ENCODE results near the gene ZNF146. TPM values are rescaled to one million over a fixed set of nuclear protein-coding genes. Genes with fewer than 3 reads are reported as not detected.

Gene ZNF146
- total RNA-seq, 1 donor from 2014 or later, result 161 TPM

DNA sequence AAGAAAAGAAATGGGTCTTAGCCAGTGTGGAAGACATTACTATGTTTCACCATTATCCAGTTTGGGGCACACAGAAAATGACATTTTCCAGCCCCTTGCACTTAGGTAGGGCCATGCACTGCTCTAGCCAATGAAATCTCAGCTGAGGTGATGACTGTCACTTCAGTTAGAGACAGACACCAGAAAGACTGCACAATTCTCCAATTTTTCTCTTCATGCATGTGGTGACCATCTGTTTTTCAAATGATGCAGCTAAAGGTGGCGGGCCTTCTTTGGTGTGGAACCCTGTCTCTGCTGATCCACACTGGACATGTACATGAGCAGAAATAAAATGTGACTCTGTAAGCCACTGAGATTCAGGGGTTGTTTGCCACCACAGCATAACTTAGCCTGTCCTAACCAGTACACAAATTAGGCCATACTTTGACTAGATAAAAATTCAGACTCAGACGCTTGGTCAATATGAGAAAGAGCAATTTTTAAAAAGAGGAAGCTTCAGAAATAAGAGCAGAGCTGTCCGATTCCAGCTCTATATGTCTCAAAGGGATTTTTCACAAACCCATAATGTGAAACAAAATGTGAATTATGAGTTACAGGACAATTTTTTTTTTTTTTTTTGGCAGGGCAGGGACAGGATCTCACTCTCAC is 7.2 kb upstream of the ZNF146 start:
- DNase-seq (ENCODE audit: low read depth) (no peak), FAIRE-seq (no peak)
- H3K36me3 ChIP-seq (ENCODE audit: control insufficient read depth, insufficient read depth, low read length), result peaks cover 2% of the 10 kb centered on the region
- TF ChIP-seq, protein P1, sequence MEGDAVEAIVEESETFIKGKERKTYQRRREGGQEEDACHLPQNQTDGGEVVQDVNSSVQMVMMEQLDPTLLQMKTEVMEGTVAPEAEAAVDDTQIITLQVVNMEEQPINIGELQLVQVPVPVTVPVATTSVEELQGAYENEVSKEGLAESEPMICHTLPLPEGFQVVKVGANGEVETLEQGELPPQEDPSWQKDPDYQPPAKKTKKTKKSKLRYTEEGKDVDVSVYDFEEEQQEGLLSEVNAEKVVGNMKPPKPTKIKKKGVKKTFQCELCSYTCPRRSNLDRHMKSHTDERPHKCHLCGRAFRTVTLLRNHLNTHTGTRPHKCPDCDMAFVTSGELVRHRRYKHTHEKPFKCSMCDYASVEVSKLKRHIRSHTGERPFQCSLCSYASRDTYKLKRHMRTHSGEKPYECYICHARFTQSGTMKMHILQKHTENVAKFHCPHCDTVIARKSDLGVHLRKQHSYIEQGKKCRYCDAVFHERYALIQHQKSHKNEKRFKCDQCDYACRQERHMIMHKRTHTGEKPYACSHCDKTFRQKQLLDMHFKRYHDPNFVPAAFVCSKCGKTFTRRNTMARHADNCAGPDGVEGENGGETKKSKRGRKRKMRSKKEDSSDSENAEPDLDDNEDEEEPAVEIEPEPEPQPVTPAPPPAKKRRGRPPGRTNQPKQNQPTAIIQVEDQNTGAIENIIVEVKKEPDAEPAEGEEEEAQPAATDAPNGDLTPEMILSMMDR (IDR thresholded peaks at IDR 0.05; ENCODE audit: insufficient read depth, low read length, severe bottlenecking), result no peak
- H3K4me3 ChIP-seq (ENCODE audit: low read depth, low read length), result no peak overlapping the region
- H3K27me3 ChIP-seq (ENCODE audit: control insufficient read depth, insufficient read depth, low read length), result no peaks in the 10 kb centered on the region

DNA sequence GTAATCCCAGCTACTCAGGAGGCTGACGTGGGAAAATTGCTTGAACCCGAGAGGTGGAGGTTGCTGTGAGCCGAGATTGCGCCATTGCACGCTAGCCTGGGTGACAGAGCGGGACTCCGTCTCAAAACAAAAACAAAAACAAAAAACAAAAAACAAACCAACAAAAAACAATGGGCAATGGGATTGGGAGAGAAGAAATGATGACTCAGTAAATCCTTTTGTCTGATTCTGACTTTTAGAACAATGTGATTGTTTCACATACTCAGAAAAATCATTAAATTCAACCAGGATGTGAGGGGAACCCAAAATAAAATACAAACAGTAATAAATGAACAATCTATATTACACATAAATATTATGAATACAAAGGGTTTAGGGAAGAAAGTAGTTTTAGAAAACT is 5.5 kb upstream of the ZNF146 start:
- H3K27me3 ChIP-seq (ENCODE audit: control insufficient read depth, insufficient read depth, low read length), result no peaks in the 10 kb centered on the region
- no peak overlapping the region for H3K4me3 ChIP-seq (ENCODE audit: low read depth, low read length)
- peaks cover 2% of the 10 kb centered on the region for H3K36me3 ChIP-seq (ENCODE audit: control insufficient read depth, insufficient read depth, low read length)
- FAIRE-seq, result no peak
- no peak for DNase-seq (ENCODE audit: low read depth)
- TF ChIP-seq, protein P1 (IDR thresholded peaks at IDR 0.05; ENCODE audit: insufficient read depth, low read length, severe bottlenecking), result no peak

DNA sequence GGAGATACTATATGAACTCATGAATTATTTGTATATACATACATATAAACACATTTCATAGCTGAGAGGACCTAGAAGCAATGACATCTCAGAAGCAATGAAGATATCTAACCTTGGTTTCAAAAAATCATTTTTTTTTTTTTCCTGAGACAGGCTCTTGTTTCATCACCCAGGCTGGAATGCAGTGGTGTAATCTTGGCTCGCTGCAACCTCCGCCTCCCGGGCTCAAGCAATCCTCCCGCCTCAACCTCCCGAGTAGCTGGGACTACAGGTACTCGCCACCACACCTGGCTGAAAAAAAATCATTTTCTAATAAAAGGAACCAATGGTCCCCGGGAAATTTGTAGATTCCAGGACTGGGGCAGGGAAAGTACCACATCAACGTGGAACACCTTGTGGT is 4.4 kb upstream of the ZNF146 start:
- H3K27me3 ChIP-seq (ENCODE audit: control insufficient read depth, insufficient read depth, low read length), result no peaks in the 10 kb centered on the region
- TF ChIP-seq, protein P1 (IDR thresholded peaks at IDR 0.05; ENCODE audit: insufficient read depth, low read length, severe bottlenecking), result no peak
- FAIRE-seq (no peak), DNase-seq (ENCODE audit: low read depth) (no peak)
- no peak overlapping the region for H3K4me3 ChIP-seq (ENCODE audit: low read depth, low read length)
- peaks cover 2% of the 10 kb centered on the region for H3K36me3 ChIP-seq (ENCODE audit: control insufficient read depth, insufficient read depth, low read length)

DNA sequence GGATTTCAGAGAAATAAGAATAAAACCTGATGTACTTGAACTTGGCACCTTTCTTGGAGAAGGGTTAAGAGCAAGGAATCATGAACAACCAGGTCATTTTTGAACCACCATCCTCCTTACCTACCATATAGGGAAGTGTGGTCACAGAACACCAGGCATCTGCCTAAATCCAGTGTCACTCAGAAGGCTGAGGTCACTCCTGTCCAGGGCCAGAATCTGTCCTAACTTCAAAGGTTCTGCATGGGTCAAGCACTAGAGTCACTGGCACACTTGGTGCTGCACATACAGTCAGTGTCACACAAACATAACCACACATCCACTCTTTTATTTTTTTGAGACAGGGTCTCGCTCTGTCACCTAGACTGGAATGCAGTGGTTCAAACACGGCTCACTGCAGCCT is 2.0 kb upstream of the ZNF146 start:
- no peaks in the 10 kb centered on the region for H3K27me3 ChIP-seq (ENCODE audit: control insufficient read depth, insufficient read depth, low read length)
- TF ChIP-seq, protein P1 (IDR thresholded peaks at IDR 0.05; ENCODE audit: insufficient read depth, low read length, severe bottlenecking), result no peak
- DNase-seq (ENCODE audit: low read depth) (no peak), FAIRE-seq (no peak)
- H3K4me3 ChIP-seq (ENCODE audit: low read depth, low read length), result no peak overlapping the region
- H3K36me3 ChIP-seq (ENCODE audit: control insufficient read depth, insufficient read depth, low read length), result no peaks in the 10 kb centered on the region

DNA sequence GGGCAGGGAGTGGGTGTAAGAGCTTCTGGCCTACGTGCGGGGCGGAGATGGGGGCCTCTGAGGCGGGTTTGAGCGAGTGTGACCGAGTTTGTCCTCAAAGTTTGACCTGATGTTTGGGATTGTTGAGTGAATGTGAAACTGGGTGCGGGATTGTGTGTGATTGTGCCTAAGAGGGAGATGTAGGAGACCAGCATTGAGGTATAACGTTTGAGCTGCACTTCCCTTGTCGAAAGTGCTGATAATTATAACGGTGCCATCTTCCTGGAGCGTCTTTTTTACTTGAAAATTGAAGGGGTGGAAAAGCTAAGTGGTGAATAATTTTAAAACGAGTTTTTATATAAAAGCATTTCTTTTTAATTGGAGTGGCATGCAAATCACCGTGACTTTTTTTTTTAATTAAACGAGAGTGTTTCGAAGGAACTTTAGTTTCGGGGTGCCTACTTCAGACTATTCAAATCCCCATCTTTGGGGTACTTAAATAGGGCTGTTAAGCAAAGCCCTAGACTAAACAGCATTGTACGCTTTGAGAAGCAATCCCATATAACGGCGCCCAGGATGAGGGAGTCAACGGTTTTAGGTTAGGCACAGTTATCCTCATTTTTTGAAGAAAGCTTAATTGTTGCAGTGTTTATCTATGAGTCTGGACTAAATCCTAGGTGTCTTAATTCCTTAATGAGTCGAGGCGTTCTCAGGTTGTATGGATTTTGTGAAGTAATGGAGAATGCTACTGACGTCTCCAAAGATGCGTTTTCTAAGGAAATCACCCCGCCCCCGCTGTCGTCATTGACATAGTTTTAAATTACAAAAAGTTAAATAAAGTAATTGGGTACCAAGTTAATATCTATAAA is 594 bp downstream of the ZNF146 start:
- H3K27me3 ChIP-seq (ENCODE audit: control insufficient read depth, insufficient read depth, low read length), result no peaks in the 10 kb centered on the region
- DNase-seq (ENCODE audit: low read depth) (peak; percentile 17), FAIRE-seq (no peak)
- TF ChIP-seq, protein P1 (IDR thresholded peaks at IDR 0.05; ENCODE audit: insufficient read depth, low read length, severe bottlenecking), result no peak
- peak overlapping the region; percentile 49 for H3K4me3 ChIP-seq (ENCODE audit: low read depth, low read length)
- no peaks in the 10 kb centered on the region for H3K36me3 ChIP-seq (ENCODE audit: control insufficient read depth, insufficient read depth, low read length)

Data from bronchial epithelial cell (primary cell).